K562 (cell line): ENCODE measurements around the gene UTP11. TPM values are rescaled to one million over a fixed set of nuclear protein-coding genes. Genes with fewer than 3 reads are reported as not detected.

ENCODE experiments used
- BRF1 ChIP-seq: IDR thresholded peaks from 3 replicates; pipeline ENCODE4 v1.6.1; 2011; ENCODE audit warnings: borderline replicate concordance, mild to moderate bottlenecking; ENCODE audit not compliant: insufficient read length; ENCODE audit errors: extremely low read depth
- E2F1 ChIP-seq: sonication (generic); formaldehyde crosslinking; IDR thresholded peaks from 2 replicates; pipeline ENCODE4 v1.8.1; 2023; ENCODE audit warnings: mild to moderate bottlenecking, missing genetic modification reagents, moderate library complexity
- HLTF ChIP-seq: fragments of 450-650 bp; IDR thresholded peaks from 2 replicates; pipeline ENCODE4 v1.6.1; 2016
- IRF9 ChIP-seq: fragments of 450-650 bp; IDR thresholded peaks from 2 replicates; pipeline ENCODE4 v1.6.1; 2016; ENCODE audit warnings: missing biosample characterization, missing genetic modification characterization
- KAT2B ChIP-seq: IDR thresholded peaks from one replicate; pipeline ENCODE4 v1.6.1; 2012; ENCODE audit warnings: low read depth, mild to moderate bottlenecking, control low read depth, inconsistent platforms, low read length, moderate library complexity
- KDM2B ChIP-seq: fragments of 250-450 bp; sonication (Bioruptor Pico); IDR thresholded peaks from 2 replicates; pipeline ENCODE4 v1.8.0; 2021; ENCODE audit warnings: mild to moderate bottlenecking, moderate library complexity
- MCM2 ChIP-seq: fragments of 450-650 bp; IDR thresholded peaks from 2 replicates; pipeline ENCODE4 v1.6.1; 2017; ENCODE audit warnings: low read depth, mild to moderate bottlenecking
- MED1 ChIP-seq: sonication (generic); formaldehyde crosslinking; IDR thresholded peaks from 2 replicates; pipeline ENCODE4 v1.8.1; 2023; ENCODE audit warnings: missing genetic modification reagents, borderline replicate concordance
- NFYB ChIP-seq: IDR thresholded peaks from 2 replicates; pipeline ENCODE4 v1.6.1; 2011; ENCODE audit warnings: mild to moderate bottlenecking, moderate library complexity; ENCODE audit not compliant: insufficient read length; ENCODE audit errors: extremely low read depth
- PBX2 ChIP-seq, 2 experiments: IDR thresholded peaks in 1 of 2; conservative IDR thresholded peaks in 1 of 2; 2 replicates each; pipeline ENCODE4 v1.6.1; 2016; ENCODE audit warnings: low read depth in 2 of 2, mild to moderate bottlenecking in 1 of 2, missing compliant biosample characterization in 1 of 2, missing genetic modification characterization in 1 of 2, moderate library complexity in 1 of 2
- PHB ChIP-seq: fragments of 250-450 bp; sonication (Bioruptor Pico); IDR thresholded peaks from 2 replicates; pipeline ENCODE4 v1.5.0; 2021
- STAG1 ChIP-seq: sonication (generic); formaldehyde crosslinking; IDR thresholded peaks from 2 replicates; pipeline ENCODE4 v1.5.0; 2020; ENCODE audit warnings: missing genetic modification reagents, borderline replicate concordance
- TAF9B ChIP-seq: fragments of 450-650 bp; IDR thresholded peaks from 2 replicates; pipeline ENCODE4 v1.6.1; 2018; ENCODE audit warnings: mild to moderate bottlenecking; ENCODE audit not compliant: partially characterized antibody
- THAP12 ChIP-seq: fragments of 250-450 bp; sonication (Bioruptor Pico); IDR thresholded peaks from 2 replicates; pipeline ENCODE4 v1.9.0; 2021; ENCODE audit warnings: mild to moderate bottlenecking, inconsistent platforms
- ZBTB26 ChIP-seq: fragments of 450-650 bp; formaldehyde crosslinking; IDR thresholded peaks from 2 replicates; pipeline ENCODE4 v1.4.0; 2022; ENCODE audit warnings: missing genetic modification characterization
- ZNF232 ChIP-seq: sonication (generic); formaldehyde crosslinking; IDR thresholded peaks from 2 replicates; pipeline ENCODE4 v1.8.0; 2022; ENCODE audit warnings: mild to moderate bottlenecking, missing genetic modification reagents
- ZNF384 ChIP-seq: IDR thresholded peaks from 2 replicates; pipeline ENCODE4 v1.6.1; 2012; ENCODE audit warnings: low read depth, low read length, improper control_type of control experiment
- ZNF76 ChIP-seq: fragments of 250-450 bp; sonication (Bioruptor Pico); IDR thresholded peaks from 2 replicates; pipeline ENCODE4 v1.4.0; 2020; ENCODE audit warnings: mild to moderate bottlenecking, moderate library complexity, borderline replicate concordance
- ZNF79 ChIP-seq: fragments of 250-450 bp; sonication (Bioruptor Pico); IDR thresholded peaks from 2 replicates; pipeline ENCODE4 v1.4.0; 2020; ENCODE audit warnings: low read depth, mild to moderate bottlenecking, moderate library complexity
- polyA plus RNA-seq, 8 experiments: library from polyadenylated mRNA; depleted of rRNA in 4 of 8; stranded (reverse) in 5 of 8; unstranded in 3 of 8; fragments of >200 nt; fragmentation: Nextera tagmentation in 2 of 8; fragmentation: Illumina TruSeq in 1 of 8; extraction: Ambion mirVana in 2 of 8; extraction: Trizol in 1 of 8; gene quantifications; 2 replicates each; pipeline versions ENCODE4 v1.2.1 to v1.2.3, GENCODE V29; 2011 to 2014; ENCODE audit warnings: inconsistent platforms in 1 of 8, missing spikeins in 1 of 8
- total RNA-seq, 7 experiments: library from RNA; depleted of rRNA in 6 of 7; stranded (reverse); fragments of >200 nt in 6 of 7; fragmentation: Illumina TruSeq in 2 of 7; extraction: Trizol in 2 of 7; gene quantifications; 2 replicates each; pipeline versions ENCODE4 v1.2.1 to v1.2.3, GENCODE V29; 2011 to 2021; ENCODE audit warnings: low replicate concordance in 1 of 7

The UTP11 gene
- total and polyA plus RNA-seq, 9 of the 15 experiments (the other 6 are each of a cell fraction or from before 2014, with no cell fraction given): 91.1 to 378 (median 221) TPM

- TF ChIP-seq ZBTB26 (CRISPR knock-in tag) (no peak), MCM2 (no peak), HLTF (no peak), BRF1 (no peak), KAT2B (no peak), E2F1 (CRISPR knock-in tag) (no peak), TAF9B (no peak), STAG1 (CRISPR knock-in tag) (no peak), ZNF384 (peak; percentile 81), ZNF232 (CRISPR knock-in tag) (no peak), KDM2B (CRISPR knock-in tag) (no peak), MED1 (no peak), PHB (CRISPR knock-in tag) (no peak), THAP12 (CRISPR knock-in tag) (no peak), ZNF76 (no peak), NFYB (no peak), PBX2 (CRISPR knock-in tag; IDR thresholded peaks at IDR 0.05; ENCODE audit: low read depth) (no peak), PBX2 (tag; conservative IDR thresholded peaks at IDR 0.05; ENCODE audit: low read depth) (peak; percentile 46; the same call in 1 of the 2 replicates), ZNF79 (CRISPR knock-in tag) (no peak), IRF9 (0 out of 2 replicates have a peak, but pooled peaks have one; percentile 47)
Observed at GRCh38 chr1:38009088-38009840, 3.3 kb upstream of the UTP11 start (continued).
